ENCODE results near the gene MTURN.
A peak's percentile ranks its signal among the peaks of the same experiment; 100 is the strongest.
"Not testable (repeated sequence)": the region's sequence is repeated elsewhere in the genome, so short reads cannot be mapped to it uniquely, and the experiment has no call there.

Gene MTURN

DNA sequence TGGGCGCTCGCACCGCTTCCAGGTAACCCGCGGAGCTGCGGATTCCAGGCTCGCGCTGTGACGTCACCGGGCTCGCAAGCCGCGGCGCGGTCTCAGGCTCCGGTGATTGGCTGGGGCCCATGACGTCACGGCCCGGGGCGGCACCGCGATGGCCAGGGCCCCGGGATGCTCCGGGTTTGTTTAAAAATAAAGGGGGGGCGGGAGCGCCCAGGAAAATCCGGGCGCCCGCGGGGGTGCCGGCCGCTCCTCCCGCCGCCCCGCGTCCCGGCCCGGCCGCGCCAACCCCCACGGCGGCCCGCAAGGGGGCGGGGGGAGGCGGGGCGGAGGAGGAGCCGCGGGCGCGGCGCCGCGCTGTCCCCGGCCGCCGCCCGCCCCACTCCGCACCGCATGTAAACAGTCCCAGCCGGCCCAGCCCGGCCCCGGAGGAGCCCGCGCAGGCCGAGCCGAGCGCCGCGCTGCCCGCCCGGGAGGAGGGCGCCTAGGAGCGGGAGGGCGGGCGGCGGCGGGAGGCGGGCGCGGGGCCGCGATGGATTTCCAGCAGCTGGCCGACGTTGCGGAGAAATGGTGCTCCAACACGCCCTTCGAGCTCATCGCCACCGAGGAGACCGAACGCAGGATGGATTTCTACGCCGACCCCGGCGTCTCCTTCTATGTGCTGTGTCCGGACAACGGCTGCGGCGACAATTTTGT is at the start of gene MTURN:
Gene MTURN, plus strand, starts transcription at position 376 of the 690 bp plus-strand sequence. Its CDS starts 151 bp downstream, at position 527.
- DNase-seq = peak; percentile 88 to 89

DNA sequence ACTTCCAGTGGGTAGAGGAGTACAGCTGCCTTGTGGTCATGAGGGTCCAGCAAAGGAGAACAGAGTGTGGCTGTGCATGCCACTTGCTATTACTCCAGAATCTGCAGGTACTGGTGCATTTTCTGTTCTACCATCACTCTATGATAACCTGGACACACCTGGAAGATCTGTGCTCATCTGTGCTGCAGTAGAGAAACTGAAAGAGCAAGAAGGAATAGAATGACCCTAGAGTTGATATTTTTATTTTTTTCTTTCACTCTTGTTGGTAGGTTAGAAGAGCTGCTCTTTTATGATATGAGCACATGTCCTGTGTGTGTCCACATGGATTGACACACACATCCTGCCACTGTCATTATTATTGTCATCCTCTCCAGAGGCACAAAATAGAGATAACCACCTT is 48.3 kb upstream of the MTURN start:
- DNase-seq = no peak

GRCh38 chr7:30087371-30087770 is 47.4 kb upstream of the MTURN start:
- no peak for DNase-seq

- no peak for DNase-seq
Measured at GRCh38 chr7:30088362-30088761, 46.4 kb upstream of the MTURN start.

GRCh38 chr7:30090111-30090510 is 44.7 kb upstream of the MTURN start:
- no peak for DNase-seq

DNA sequence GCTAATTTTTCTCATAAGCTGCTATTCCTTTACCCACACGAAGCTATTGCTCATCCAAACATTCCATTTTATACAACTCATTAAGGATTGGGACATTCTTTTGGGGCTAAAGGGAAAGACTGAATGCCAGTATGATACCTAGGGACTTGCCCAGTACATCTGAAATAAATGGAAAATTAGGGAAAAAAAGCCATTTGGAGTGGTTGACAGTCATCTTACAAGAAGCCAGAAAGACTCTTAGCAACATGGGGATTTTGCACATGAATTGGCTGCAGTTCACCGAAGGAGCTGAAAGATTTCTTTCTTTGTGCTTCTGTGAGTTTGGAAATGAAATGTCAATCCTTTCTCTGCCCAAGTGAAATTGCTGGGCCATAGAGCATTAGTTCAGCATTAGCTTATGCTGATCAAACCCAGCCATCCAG is 43.3 kb upstream of the MTURN start:
- no peak for DNase-seq

- DNase-seq = no peak
Measured at GRCh38 chr7:30091987-30092386, 42.8 kb upstream of the MTURN start.

- no peak for DNase-seq
Measured at GRCh38 chr7:30093420-30093952, 41.3 kb upstream of the MTURN start.

DNA sequence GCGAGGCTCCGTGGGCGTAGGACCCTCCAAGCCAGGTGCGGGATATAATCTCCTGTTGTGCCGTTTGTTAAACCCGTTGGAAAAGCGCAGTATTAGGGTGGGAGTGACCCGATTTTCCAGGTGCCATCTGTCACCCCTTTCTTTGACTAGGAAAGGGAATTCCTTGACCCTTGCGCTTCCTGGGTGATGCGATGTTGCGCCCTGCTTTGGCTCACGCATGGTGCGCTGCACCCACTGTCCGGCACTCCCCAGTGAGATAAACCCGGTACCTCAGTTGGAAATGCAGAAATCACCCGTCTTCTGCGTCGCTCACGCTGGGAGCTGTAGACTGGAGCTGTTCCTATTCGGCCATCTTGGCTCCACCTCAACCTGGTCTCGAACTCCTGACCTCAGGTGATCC is 36.2 kb upstream of the MTURN start:
- DNase-seq = not testable (repeated sequence)

- no peak for DNase-seq
Measured at GRCh38 chr7:30102281-30102680, 32.5 kb upstream of the MTURN start.

GRCh38 chr7:30104157-30104556 is 30.6 kb upstream of the MTURN start:
- DNase-seq = no peak

DNA sequence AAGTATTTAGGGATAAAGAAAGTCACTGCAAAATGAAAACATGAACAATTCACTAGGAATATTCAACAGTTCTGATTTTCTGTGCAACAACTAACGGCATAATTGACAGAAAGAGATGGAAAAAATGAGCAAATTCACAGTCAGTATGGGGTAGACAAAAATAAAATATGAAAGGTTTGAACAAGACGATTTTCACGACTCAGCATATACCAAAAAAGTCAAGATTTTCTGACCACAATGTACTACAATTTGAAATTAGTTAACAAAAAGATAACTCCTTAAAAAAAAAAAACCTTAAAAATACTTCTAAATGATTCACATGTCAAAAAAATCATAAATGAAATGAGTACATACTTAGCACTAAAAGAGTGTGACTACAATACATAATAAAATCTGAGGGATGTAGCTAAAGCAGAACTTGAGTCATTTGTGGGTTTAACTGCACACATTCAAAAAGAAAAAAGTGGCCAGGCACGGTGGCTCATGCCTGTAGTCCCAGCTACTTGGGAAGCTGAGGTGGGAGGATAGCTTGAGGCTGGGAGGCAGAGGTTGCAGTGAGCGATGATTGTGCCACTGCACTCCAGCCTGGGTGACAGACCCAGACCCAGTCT is 22.6 kb upstream of the MTURN start:
- no peak for DNase-seq

- no peak for DNase-seq
Measured at GRCh38 chr7:30113144-30113543, 21.6 kb upstream of the MTURN start.

- DNase-seq = no peak
Measured at GRCh38 chr7:30114536-30115238, 20.1 kb upstream of the MTURN start.

DNA sequence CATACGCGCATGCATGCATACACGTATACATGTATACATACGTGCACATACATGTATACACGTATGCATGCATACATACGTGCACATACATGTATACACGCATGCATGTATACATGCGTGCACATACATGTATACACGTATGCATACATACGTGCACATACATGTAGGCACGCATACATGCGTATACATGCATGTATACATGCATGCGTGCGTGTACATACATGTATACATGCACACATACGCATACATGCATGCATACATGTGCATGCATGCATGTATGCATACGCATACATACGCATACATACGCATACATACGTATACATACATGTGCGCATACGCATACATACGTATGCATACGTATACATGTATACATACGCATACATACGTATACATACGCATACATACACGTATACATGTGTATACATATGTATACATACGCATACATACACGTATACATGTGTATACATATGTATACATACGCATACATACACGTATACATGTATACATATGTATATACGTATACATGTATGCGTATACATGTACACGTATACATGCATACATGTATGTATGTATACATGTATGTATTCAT is 19.0 kb upstream of the MTURN start:
- no peak for DNase-seq

GRCh38 chr7:30116771-30117170 is 18.0 kb upstream of the MTURN start:
- DNase-seq = no peak

- no peak for DNase-seq
Measured at GRCh38 chr7:30117896-30118295, 16.9 kb upstream of the MTURN start.

- no peak for DNase-seq
Measured at GRCh38 chr7:30119890-30120577, 14.8 kb upstream of the MTURN start.

GRCh38 chr7:30133736-30134610 is 813 bp upstream of the MTURN start:
- no peak for DNase-seq

DNA sequence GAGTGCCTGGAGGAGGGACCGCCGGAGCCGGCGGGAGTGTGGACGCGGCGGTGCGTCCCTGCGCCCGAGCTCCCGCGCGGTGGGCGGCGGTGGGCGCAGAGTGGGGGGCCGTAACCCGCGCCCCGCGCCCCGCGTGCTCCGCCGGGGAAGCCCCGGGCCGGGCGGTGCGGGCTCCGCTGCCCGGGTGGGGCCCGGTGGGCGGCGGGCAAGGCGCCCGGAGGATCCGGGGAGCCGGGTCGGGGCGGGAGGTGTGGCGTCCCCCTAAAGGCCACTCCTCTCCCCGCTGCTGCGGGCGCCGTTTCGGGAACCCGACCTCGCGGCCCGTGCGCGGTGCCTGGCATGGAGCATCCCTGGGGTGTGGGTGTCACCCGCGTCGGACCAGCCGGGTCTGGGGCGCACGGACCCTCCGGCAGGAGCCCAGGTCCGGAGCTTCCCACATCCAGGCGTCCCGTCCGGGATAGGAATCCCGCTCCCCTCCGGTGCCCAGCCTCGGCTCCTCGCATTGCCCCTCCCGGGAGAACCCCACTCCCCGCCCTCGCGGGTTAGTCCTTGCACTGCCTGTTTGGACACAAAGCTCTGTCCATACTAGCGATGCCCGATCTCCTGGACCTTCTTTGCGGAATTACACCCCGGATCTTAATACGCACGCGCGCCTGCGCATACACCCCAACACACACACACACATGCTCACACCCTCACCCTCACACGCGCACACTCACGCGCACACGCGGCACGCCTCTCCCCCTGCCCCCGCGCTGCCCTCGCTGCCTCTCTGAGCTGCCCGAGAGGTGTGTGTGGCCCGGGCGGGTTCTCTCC is 723 bp downstream of the MTURN start:
- DNase-seq = peak; percentile 66 to 67

Data from CD4-positive, alpha-beta T cell treated with Interleukin-4 for 1 hour (primary cell).